ENCODE measurements around the gene ARHGEF2.

ARHGEF2 gene

DNA sequence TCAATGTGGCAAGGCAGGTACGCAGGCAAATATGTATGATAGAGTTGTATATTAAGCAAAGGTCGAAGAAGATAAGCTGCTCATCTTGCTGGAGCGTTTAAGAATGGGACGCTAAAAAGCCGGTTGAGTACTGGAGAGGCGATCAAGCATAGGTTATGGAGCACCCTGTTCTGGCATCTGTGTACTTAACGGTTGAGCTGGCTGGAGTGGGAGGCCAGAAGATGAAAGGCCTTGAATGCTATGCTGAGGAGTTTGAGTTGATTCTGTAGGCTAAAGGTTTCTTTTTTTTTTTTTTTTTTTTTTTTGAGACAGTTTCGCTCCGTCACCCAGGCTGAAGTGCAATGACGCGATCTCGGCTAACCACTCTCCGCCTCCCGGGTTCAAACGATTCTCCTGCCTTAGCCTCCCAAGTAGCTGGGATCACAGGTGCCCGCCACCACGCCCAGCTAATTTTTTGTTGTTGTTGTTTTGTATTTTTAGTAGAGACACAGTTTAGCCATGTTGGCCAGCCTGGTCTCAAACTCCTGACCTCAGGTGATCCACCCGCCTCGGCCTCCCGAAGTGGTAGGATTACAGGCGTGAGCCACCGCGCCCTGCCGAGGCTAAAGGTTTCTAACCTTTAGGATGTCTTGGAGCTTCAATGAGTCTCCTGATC, 43.3 kb downstream of the ARHGEF2 start:
- TF ChIP-seq, protein P1, sequence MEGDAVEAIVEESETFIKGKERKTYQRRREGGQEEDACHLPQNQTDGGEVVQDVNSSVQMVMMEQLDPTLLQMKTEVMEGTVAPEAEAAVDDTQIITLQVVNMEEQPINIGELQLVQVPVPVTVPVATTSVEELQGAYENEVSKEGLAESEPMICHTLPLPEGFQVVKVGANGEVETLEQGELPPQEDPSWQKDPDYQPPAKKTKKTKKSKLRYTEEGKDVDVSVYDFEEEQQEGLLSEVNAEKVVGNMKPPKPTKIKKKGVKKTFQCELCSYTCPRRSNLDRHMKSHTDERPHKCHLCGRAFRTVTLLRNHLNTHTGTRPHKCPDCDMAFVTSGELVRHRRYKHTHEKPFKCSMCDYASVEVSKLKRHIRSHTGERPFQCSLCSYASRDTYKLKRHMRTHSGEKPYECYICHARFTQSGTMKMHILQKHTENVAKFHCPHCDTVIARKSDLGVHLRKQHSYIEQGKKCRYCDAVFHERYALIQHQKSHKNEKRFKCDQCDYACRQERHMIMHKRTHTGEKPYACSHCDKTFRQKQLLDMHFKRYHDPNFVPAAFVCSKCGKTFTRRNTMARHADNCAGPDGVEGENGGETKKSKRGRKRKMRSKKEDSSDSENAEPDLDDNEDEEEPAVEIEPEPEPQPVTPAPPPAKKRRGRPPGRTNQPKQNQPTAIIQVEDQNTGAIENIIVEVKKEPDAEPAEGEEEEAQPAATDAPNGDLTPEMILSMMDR (conservative IDR thresholded peaks at IDR 0.05) = no peak

DNA sequence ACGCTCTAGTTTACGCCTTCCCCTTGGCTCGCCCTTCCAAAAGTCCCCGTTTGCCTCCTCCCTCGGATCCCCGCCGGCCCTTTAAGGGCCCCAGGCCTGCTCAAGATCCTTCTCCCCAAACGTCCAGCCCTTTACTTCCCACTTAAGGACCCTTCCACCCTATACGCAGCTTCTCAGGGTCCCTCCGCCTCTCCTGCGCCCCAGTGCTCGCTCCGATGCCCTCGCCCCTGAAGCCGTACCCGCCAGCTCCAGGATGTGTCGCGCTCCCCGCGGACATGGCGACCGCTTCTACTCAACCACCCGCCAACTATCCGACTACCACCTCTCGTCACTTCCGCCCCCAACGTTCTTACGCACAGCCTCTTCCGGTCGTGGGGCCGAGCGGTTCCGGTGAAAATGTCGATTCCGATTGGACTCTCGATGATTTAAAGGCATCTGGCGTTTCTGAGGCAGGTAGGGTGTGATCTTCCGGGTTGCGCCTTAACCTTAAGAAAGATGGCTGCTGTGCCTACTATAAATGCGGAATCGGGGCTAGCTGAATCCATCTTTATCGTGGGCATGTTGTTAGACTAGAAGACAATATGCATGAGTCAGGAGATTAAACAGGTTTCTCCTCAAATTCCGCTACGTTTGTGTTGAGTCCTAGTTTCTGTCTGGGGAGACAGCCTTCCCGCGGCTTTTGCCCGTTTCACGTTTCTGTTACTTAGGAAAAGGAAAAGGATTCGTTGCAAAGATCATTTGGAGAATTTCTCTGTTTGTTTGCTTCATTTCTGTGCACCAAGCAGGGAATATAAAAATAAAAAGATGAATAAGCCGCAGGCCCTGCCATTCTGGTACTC, 44.0 kb downstream of the ARHGEF2 start, which contains the start of gene KHDC4:
KHDC4 (minus strand) TSS at position 317 of the 839 bp plus-strand sequence; CDS start at position 277, 40 bp downstream.
- peak within 1 kb of the TSS; percentile 96 for H3K27ac ChIP-seq
- TF ChIP-seq, protein P1 (conservative IDR thresholded peaks at IDR 0.05) = no peak

More for the DNA sequence above, 43.3 kb downstream of the ARHGEF2 start:
- peak overlapping the region; percentile 96 for H3K27ac ChIP-seq

DNA sequence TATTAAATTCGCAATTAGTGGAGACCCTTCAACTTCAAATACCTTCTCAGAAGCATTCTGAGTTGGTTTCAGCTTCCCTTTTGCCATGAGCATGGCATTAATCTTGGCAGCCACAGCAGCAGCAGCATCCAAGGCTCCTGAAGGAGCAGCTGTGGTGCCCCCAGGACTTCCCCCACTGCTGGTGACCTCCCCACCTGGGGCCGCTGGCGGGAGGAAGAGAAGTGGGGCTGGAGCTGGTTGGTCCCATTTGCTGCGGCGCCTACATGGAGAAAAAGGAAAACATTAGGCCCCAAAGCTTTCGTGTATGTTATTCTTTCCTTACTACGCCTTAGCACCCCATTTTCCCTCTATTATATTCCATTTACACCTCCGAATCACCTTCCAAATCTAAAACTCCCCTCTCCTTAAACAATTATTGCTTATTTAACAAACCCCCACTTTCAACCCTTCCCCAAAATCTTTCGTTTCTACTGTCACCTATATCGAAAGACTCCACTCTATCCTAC, 44.7 kb downstream of the ARHGEF2 start:
- H3K27ac ChIP-seq = peak overlapping the region; percentile 96
- TF ChIP-seq, protein P1 (conservative IDR thresholded peaks at IDR 0.05) = no peak

DNA sequence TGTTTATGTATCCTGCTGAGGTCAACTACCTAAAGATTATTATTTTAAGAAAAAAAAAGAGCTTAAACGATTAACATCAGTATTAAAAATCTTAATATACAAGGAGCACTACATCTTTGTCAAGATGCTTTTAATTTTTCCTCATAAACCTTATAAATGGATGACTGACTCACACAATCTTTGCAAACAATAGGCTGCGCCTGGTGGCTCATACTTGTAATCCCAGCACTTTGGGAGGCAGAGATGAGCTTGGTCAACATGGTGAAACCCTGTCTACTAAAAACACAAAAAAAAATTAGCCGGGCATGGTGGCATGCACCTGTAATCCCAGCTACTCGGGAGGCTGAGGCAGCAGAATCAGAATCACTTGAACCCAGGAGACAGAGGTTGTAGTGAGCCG, 45.9 kb downstream of the ARHGEF2 start:
- peak overlapping the region; percentile 96; the same call in 1 of the 2 replicates for H3K27ac ChIP-seq
- TF ChIP-seq, protein P1 (conservative IDR thresholded peaks at IDR 0.05) = no peak

DNA sequence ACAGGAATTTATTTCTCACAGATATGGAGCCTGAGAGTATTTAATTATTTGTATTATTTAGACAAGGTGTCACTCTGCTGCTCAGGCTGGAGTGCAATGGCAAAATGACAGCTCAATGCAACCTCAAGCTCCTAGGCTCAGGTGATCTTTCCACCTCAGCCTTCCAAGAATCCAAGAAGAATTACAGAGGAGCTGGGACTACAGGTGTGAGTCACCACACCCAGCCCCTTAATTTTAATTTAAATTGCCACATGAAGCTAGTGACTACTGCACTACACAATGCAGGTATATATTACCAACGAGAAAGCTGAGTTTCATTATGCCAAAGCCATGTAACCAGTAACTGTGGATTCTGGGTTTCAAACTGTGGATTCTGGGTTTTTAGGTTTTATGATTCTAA, 46.3 kb downstream of the ARHGEF2 start:
- H3K27ac ChIP-seq = peak overlapping the region; percentile 96
- TF ChIP-seq, protein P1 (conservative IDR thresholded peaks at IDR 0.05) = no peak

DNA sequence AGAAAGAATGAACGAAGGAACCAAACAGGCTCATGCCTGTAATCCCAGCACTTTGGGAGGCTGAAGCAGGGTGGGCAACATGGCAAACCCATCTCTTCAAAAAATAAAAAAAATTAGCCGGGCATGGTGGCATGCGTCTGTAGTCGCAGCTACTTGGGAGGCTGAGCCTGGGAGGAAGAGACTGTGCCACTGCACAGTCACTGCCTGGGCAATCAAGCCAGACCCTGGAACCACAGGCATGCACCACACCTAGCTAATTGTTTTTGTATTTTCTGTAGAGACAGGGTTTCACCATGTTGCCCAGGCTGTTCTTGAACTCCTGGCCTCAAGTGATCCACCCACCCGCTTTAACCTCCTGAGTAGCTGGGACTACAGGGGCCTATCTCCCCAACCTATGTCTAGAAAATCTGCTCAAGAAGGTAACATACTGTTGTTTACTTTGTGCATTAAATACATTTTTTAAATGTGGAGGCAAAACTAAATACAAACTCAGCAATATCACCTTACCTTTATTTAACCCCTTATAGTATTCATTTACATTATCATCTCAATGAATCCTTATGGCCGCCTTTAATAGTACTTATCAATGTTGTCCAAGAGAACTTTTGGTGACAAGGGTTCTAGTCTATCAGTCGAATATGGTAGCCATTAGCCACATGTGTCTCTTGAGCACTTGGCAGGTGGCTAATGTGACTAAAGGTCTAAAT, 46.9 kb downstream of the ARHGEF2 start:
- H3K27ac ChIP-seq = peak overlapping the region; percentile 96

DNA sequence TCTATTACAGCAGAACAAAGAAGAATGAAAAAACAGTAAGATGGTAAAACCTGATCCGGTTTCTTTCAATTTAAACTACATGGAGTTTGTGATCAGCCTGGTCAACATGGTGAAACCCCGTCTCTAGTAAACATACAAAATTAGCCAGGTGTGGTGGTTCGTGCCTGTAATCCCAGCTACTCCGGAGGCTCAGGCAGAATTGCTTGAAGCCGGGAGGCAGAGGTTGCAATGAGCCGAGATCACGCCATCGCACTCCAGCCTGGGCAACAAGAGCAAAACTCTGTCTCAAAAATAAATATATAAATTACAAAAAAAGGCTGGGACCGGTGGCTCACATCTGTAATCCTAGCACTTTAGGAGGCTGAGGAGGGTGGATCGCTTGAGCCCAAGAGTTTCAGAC, 47.6 kb downstream of the ARHGEF2 start:
- peak overlapping the region; percentile 96 for H3K27ac ChIP-seq

More for the DNA sequence above, 46.9 kb downstream of the ARHGEF2 start:
- TF ChIP-seq, protein P1 (conservative IDR thresholded peaks at IDR 0.05) = no peak
